Mesenchymal stem cell (in vitro differentiated cells and primary cell): ENCODE results near the gene SPEG.

Source experiments
- DNase-seq: peaks from one replicate; pipeline ENCODE4 v3.0.0-alpha.2; 2013
- H2AFZ ChIP-seq: one replicate; pipeline ENCODE4 v1.6.1; 2013; ENCODE audit warnings: low read depth, mild to moderate bottlenecking, control low read depth, inconsistent platforms, low read length, moderate library complexity
- H2AK5ac ChIP-seq: 2 replicates; pipeline ENCODE4 v1.6.1; 2013; ENCODE audit warnings: low read length, moderate library complexity, mild to moderate bottlenecking, inconsistent platforms; ENCODE audit not compliant: severe bottlenecking
- H2BK120ac ChIP-seq: one replicate; pipeline ENCODE4 v1.6.1; 2013; ENCODE audit warnings: low read depth, mild to moderate bottlenecking, inconsistent platforms, low read length, moderate library complexity
- H2BK12ac ChIP-seq, 2 experiments: one replicate each; pipeline ENCODE4 v1.6.1; 2013; ENCODE audit warnings: inconsistent platforms in 2 of 2, low read length in 2 of 2, mild to moderate bottlenecking in 2 of 2, moderate library complexity in 2 of 2, control low read depth in 1 of 2
- H2BK15ac ChIP-seq: one replicate; pipeline ENCODE4 v1.6.1; 2013; ENCODE audit warnings: mild to moderate bottlenecking, low read depth, inconsistent platforms; ENCODE audit not compliant: poor library complexity, severe bottlenecking
- H2BK5ac ChIP-seq: 2 replicates; pipeline ENCODE4 v1.6.1; 2013; ENCODE audit warnings: low read depth, mild to moderate bottlenecking, low read length, control low read depth, inconsistent platforms; ENCODE audit not compliant: poor library complexity, severe bottlenecking
- H3K14ac ChIP-seq, 2 experiments: one replicate each; pipeline ENCODE4 v1.6.1; 2013; ENCODE audit warnings: inconsistent platforms in 2 of 2, low read length in 2 of 2, control low read depth in 1 of 2, mild to moderate bottlenecking in 1 of 2, moderate library complexity in 1 of 2
- H3K18ac ChIP-seq, 2 experiments: one replicate each; pipeline ENCODE4 v1.6.1; 2013; ENCODE audit warnings: inconsistent platforms in 2 of 2, low read length in 2 of 2, control low read depth in 1 of 2, low read depth in 1 of 2, mild to moderate bottlenecking in 1 of 2
- H3K23ac ChIP-seq, 2 experiments: one replicate each; pipeline ENCODE4 v1.6.1; 2013; ENCODE audit warnings: inconsistent platforms in 2 of 2, low read length in 2 of 2, mild to moderate bottlenecking in 2 of 2, moderate library complexity in 2 of 2, control low read depth in 1 of 2
- H3K27ac ChIP-seq: 2 replicates; pipeline ENCODE4 v1.5.1; 2013; ENCODE audit warnings: mild to moderate bottlenecking, moderate library complexity, low read length, control low read depth, inconsistent platforms; ENCODE audit not compliant: poor library complexity, severe bottlenecking
- H3K27me3 ChIP-seq, 2 experiments: 2 replicates each; pipeline versions ENCODE4 v1.6.1 to v1.7.0; 2013; ENCODE audit warnings: low read length in 2 of 2, mild to moderate bottlenecking in 2 of 2, moderate library complexity in 2 of 2, control low read depth in 1 of 2, inconsistent platforms in 1 of 2; ENCODE audit not compliant: control insufficient read depth in 1 of 2, insufficient read depth in 1 of 2
- H3K36me3 ChIP-seq, 2 experiments: 2 replicates each; pipeline versions ENCODE4 v1.6.1 to v1.7.0; 2013; ENCODE audit warnings: low read length in 2 of 2, control low read depth in 1 of 2, inconsistent platforms in 1 of 2, low read depth in 1 of 2, mild to moderate bottlenecking in 1 of 2; ENCODE audit not compliant: insufficient read depth in 2 of 2, control insufficient read depth in 1 of 2
- H3K4ac ChIP-seq, 2 experiments: one replicate each; pipeline ENCODE4 v1.6.1; 2013; ENCODE audit warnings: inconsistent platforms in 2 of 2, low read length in 2 of 2, mild to moderate bottlenecking in 2 of 2, moderate library complexity in 2 of 2, control low read depth in 1 of 2, low read depth in 1 of 2
- H3K4me1 ChIP-seq: 2 replicates; pipeline ENCODE4 v1.6.1; 2013; ENCODE audit warnings: low read depth, low read length, control low read depth; ENCODE audit not compliant: control insufficient read depth, insufficient read depth
- H3K4me2 ChIP-seq: 2 replicates; pipeline ENCODE4 v1.6.1; 2013; ENCODE audit warnings: low read length, mild to moderate bottlenecking, inconsistent platforms; ENCODE audit not compliant: poor library complexity, severe bottlenecking
- H3K4me3 ChIP-seq, 2 experiments: 2 replicates each; pipeline versions ENCODE4 v1.5.1 to v1.7.0; 2013; ENCODE audit warnings: low read length in 2 of 2, mild to moderate bottlenecking in 2 of 2, control low read depth in 1 of 2, low read depth in 1 of 2; ENCODE audit not compliant: insufficient read depth in 1 of 2
- H3K79me1 ChIP-seq: replicated peaks from 2 replicates; pipeline ENCODE4 v1.6.1; 2013; ENCODE audit warnings: mild to moderate bottlenecking, control low read depth, low read length, inconsistent platforms; ENCODE audit not compliant: poor library complexity, severe bottlenecking
- H3K9ac ChIP-seq: 2 replicates; pipeline ENCODE4 v1.7.0; 2013; ENCODE audit warnings: mild to moderate bottlenecking, low read length, moderate library complexity
- H3K9me3 ChIP-seq: 2 replicates; pipeline ENCODE4 v1.7.0; 2013; ENCODE audit warnings: mild to moderate bottlenecking, low read length; ENCODE audit not compliant: control insufficient read depth
- H4K8ac ChIP-seq: one replicate; pipeline ENCODE4 v1.6.1; 2013; ENCODE audit warnings: inconsistent platforms, mild to moderate bottlenecking, low read length, moderate library complexity
- H4K91ac ChIP-seq: one replicate; pipeline ENCODE4 v1.6.1; 2013; ENCODE audit warnings: mild to moderate bottlenecking, low read length, inconsistent platforms
- whole genome bisulfite sequencing: methylation state at CpG from one replicate; pipeline ENCODE4 v1.1.7; 2013; ENCODE audit warnings: mixed read lengths; 5-methylcytosine and 5-hydroxymethylcytosine counted together

The SPEG gene

GRCh38 chr2:219465659-219466561 is 31.3 kb downstream of the SPEG start:
- H2BK120ac ChIP-seq: no peak overlapping the region
- no peak overlapping the region for H3K4me3 ChIP-seq
- no peak for DNase-seq

GRCh38 chr2:219466816-219467735 is 32.4 kb downstream of the SPEG start:
- Histone ChIP-seq H3K9me3 (no peaks in the 10 kb centered on the region), H3K9ac (no peak overlapping the region), H4K8ac (no peak overlapping the region), H3K23ac (no peak overlapping the region), H2BK12ac (no peak overlapping the region), H3K14ac (no peak overlapping the region), H2AFZ (no peak overlapping the region), H3K36me3 (peaks cover 81 to 88% of the 10 kb centered on the region in 2 experiments), H2BK5ac (no peak overlapping the region), H3K79me1 (peaks cover 11% of the 10 kb centered on the region), H3K4me2 (no peak overlapping the region), H2BK120ac (no peak overlapping the region), H3K27me3 (no peaks in the 10 kb centered on the region), H2BK15ac (no peak overlapping the region), H3K4me3 (no peak overlapping the region), H4K91ac (no peak overlapping the region), H3K4ac (no peak overlapping the region), H3K4me1 (peaks cover 27% of the 10 kb centered on the region), H3K27ac (no peak overlapping the region), H2AK5ac (no peak overlapping the region), H3K18ac (no peak overlapping the region)
- no peak for DNase-seq
- 88% methylated on average over 28 of the region's 28 CpGs for WGBS

More at GRCh38 chr2:219465659-219466561, 31.3 kb downstream of the SPEG start:
- H2BK12ac ChIP-seq: no peak overlapping the region
- H3K9me3 ChIP-seq: no peaks in the 10 kb centered on the region
- H3K4me1 ChIP-seq: peaks cover 39% of the 10 kb centered on the region
- H2BK5ac ChIP-seq: no peak overlapping the region
- no peak overlapping the region for H2AFZ ChIP-seq
- H3K27me3 ChIP-seq: no peaks in the 10 kb centered on the region
- H2AK5ac ChIP-seq: no peak overlapping the region
- peak overlapping the region; percentile 48 for H4K91ac ChIP-seq
- no peak overlapping the region for H3K4me2 ChIP-seq
- no peak overlapping the region for H3K23ac ChIP-seq
- 92% methylated on average over 41 of the region's 47 CpGs for WGBS
- H3K14ac ChIP-seq: no peak overlapping the region
- H4K8ac ChIP-seq: no peak overlapping the region
- no peak overlapping the region for H3K27ac ChIP-seq
- peaks cover 78 to 80% of the 10 kb centered on the region in 2 experiments for H3K36me3 ChIP-seq
- H3K4ac ChIP-seq: no peak overlapping the region
- H3K79me1 ChIP-seq: peaks cover 19% of the 10 kb centered on the region
- H3K18ac ChIP-seq: no peak overlapping the region
- no peak overlapping the region for H2BK15ac ChIP-seq
- no peak overlapping the region for H3K9ac ChIP-seq

DNA sequence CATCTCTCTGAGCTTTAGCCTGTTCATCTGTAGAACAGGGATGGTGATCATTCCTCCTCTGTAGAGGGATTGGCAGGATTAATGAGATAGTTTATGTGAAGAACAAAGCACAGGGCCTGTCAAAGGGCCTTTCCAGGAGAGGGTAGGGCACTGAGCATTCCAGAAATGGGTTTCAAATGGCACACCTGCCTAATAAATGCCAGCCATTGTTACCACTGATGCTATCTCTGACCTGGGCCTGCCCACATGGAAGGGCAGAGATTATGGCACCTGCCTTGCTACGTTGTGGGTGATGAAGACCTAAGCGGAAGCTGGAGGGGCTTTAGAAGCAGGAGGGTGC is 33.1 kb downstream of the SPEG start:
- no peak overlapping the region for H3K9ac ChIP-seq
- H4K8ac ChIP-seq: no peak overlapping the region
- H2BK5ac ChIP-seq: no peak overlapping the region
- no peak overlapping the region for H2BK15ac ChIP-seq
- no peak overlapping the region for H2AFZ ChIP-seq
- H4K91ac ChIP-seq: no peak overlapping the region
- H3K14ac ChIP-seq: no peak overlapping the region
- H3K27me3 ChIP-seq: no peaks in the 10 kb centered on the region
- 100% methylated on average over 2 of the region's 2 CpGs for WGBS
- no peak for DNase-seq
- H2AK5ac ChIP-seq: no peak overlapping the region
- no peak overlapping the region for H3K4ac ChIP-seq
- H2BK120ac ChIP-seq: no peak overlapping the region
- peaks cover 28% of the 10 kb centered on the region for H3K4me1 ChIP-seq
- H3K9me3 ChIP-seq: no peaks in the 10 kb centered on the region
- H3K23ac ChIP-seq: no peak overlapping the region
- H2BK12ac ChIP-seq: no peak overlapping the region
- no peak overlapping the region for H3K27ac ChIP-seq
- H3K18ac ChIP-seq: no peak overlapping the region
- H3K4me3 ChIP-seq: no peak overlapping the region
- no peak overlapping the region for H3K4me2 ChIP-seq
- H3K79me1 ChIP-seq: peaks cover 8% of the 10 kb centered on the region
- peaks cover 81 to 88% of the 10 kb centered on the region in 2 experiments for H3K36me3 ChIP-seq
